Peyer's patch (tissue), 4 donors: ENCODE results near the gene ATP12A. TPM values are rescaled to one million over a fixed set of nuclear protein-coding genes. Genes with fewer than 3 reads are reported as not detected.
A peak's percentile ranks its signal among the peaks of the same experiment; 100 is the strongest.

ENCODE experiments used
- DNase-seq, 3 donors: peaks; one replicate each; pipeline ENCODE4 v3.0.0-alpha.2; 2017 to 2019
- H3K27ac ChIP-seq, 4 donors: fragments of 200-600 bp; sonication (generic); one replicate each; pipeline ENCODE4 v1.5.1; 2016 to 2019
- H3K27me3 ChIP-seq, 2 donors: fragments of 200-600 bp; sonication (generic); one replicate each; pipeline ENCODE4 v1.5.1; 2019
- H3K36me3 ChIP-seq, 3 donors: fragments of 200-600 bp; sonication (generic); one replicate each; pipeline ENCODE4 v1.5.1; 2016 to 2019
- H3K4me1 ChIP-seq, 4 donors: fragments of 200-600 bp; sonication (generic); one replicate each; pipeline ENCODE4 v1.5.1; 2016 to 2019
- H3K4me3 ChIP-seq, 4 donors: fragments of 200-600 bp; sonication (generic); 1 replicate in 3 of 4; 2 replicates in 1 of 4; pipeline ENCODE4 v1.5.1; 2016 to 2019; ENCODE audit warnings: mild to moderate bottlenecking in 1 of 4
- H3K9me3 ChIP-seq, 4 donors: fragments of 200-600 bp; sonication (generic); one replicate each; pipeline ENCODE4 v1.5.1; 2016 to 2019; ENCODE audit warnings: mild to moderate bottlenecking in 1 of 4
- POLR2A ChIP-seq, 2 donors: fragments of 450-650 bp; IDR thresholded peaks; one replicate each; pipeline ENCODE4 v1.5.1; 2017; ENCODE audit warnings: antibody characterized with exemption in 2 of 2, mild to moderate bottlenecking in 2 of 2, moderate library complexity in 2 of 2
- small RNA-seq, 2 donors: library from RNA; depleted of rRNA; stranded (forward); fragments of <200 nt; gene quantifications; one replicate each; pipeline ENCODE3, GENCODE V24; 2016
- total RNA-seq, 4 donors: library from RNA; depleted of rRNA; stranded (reverse); fragments of >200 nt; gene quantifications; one replicate each; pipeline ENCODE4 v1.1.0, GENCODE V29; 2016
- TF ChIP-seq, protein P1 (sequence below), 6 experiments: fragments of 450-650 bp in 4 of 6; fragments of 200-600 bp in 2 of 6; sonication (generic) in 1 of 6; IDR thresholded peaks; one replicate each; pipeline ENCODE4 v1.5.1; 2017 to 2019; ENCODE audit warnings: antibody characterized with exemption in 6 of 6, mild to moderate bottlenecking in 3 of 6, moderate library complexity in 1 of 6

The ATP12A gene
- total RNA-seq, 4 donors from 2014 or later: not detected

DNA sequence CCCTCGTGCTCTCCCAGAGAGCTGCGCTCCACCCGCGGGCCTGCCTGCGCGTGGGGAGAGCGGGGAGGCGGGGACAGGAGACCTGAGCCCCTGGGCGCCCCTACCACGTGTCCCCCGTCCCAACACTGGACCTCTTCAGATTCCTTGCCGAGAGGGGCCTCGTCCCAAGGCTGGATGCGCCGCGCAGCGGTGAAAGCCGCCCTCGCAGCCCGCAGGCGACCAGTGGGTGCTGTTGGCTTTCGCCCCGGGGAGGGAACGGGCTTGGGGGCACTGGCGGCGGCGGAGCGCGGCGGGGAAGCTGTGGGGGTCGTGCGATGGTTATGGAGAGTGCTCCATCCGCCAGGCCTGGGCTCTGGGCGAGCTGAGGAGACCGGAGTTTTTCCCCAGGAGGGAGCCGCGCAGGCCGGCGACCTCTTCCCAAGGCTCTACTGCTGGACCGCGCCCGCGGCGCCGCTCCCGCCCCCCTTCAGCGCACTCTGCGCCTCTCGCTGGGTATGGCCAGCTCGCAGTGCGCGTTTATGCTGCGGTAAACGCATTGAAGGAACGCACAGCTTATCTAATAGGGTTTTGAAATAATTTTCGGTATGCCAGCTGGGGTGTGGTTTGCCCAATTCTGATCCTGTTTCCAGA is 66.5 kb downstream of the ATP12A start:
- H3K36me3 ChIP-seq: no peaks in the 10 kb centered on the region
- H3K27ac ChIP-seq: no peak overlapping the region
- H3K27me3 ChIP-seq: peaks cover 0 to 5% of the 10 kb centered on the region in 2 donors
- no peak for DNase-seq
- TF ChIP-seq POLR2A (IDR thresholded peaks at IDR 0.05): no peak
- TF ChIP-seq, protein P1, sequence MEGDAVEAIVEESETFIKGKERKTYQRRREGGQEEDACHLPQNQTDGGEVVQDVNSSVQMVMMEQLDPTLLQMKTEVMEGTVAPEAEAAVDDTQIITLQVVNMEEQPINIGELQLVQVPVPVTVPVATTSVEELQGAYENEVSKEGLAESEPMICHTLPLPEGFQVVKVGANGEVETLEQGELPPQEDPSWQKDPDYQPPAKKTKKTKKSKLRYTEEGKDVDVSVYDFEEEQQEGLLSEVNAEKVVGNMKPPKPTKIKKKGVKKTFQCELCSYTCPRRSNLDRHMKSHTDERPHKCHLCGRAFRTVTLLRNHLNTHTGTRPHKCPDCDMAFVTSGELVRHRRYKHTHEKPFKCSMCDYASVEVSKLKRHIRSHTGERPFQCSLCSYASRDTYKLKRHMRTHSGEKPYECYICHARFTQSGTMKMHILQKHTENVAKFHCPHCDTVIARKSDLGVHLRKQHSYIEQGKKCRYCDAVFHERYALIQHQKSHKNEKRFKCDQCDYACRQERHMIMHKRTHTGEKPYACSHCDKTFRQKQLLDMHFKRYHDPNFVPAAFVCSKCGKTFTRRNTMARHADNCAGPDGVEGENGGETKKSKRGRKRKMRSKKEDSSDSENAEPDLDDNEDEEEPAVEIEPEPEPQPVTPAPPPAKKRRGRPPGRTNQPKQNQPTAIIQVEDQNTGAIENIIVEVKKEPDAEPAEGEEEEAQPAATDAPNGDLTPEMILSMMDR (IDR thresholded peaks at IDR 0.05): no peak
- H3K4me3 ChIP-seq: peak overlapping the region in 1 of 4 donors; percentile 39
- H3K9me3 ChIP-seq: no peaks in the 10 kb centered on the region
- peaks cover 0 to 24% (median 2%) of the 10 kb centered on the region in 4 donors for H3K4me1 ChIP-seq

GRCh38 chr13:24747248-24748060 is 67.2 kb downstream of the ATP12A start:
- Histone ChIP-seq H3K27me3 (peaks cover 0 to 5% of the 10 kb centered on the region in 2 donors), H3K4me3 (peak overlapping the region in 3 of 4 donors; percentile 13 to 39 (median 38)), H3K4me1 (peaks cover 0 to 24% (median 2%) of the 10 kb centered on the region in 4 donors), H3K9me3 (no peaks in the 10 kb centered on the region), H3K36me3 (no peaks in the 10 kb centered on the region), H3K27ac (no peak overlapping the region)
- DNase-seq: no peak
- TF ChIP-seq POLR2A (IDR thresholded peaks at IDR 0.05): no peak
- TF ChIP-seq, protein P1 (IDR thresholded peaks at IDR 0.05): no peak

- Histone ChIP-seq H3K4me1 (peaks cover 0 to 24% (median 2%) of the 10 kb centered on the region in 4 donors), H3K4me3 (peak overlapping the region in 2 of 4 donors; percentile 38 to 39), H3K9me3 (no peaks in the 10 kb centered on the region), H3K36me3 (no peaks in the 10 kb centered on the region), H3K27ac (no peak overlapping the region), H3K27me3 (peaks cover 0 to 5% of the 10 kb centered on the region in 2 donors)
- DNase-seq: no peak
- no peak for TF ChIP-seq POLR2A (IDR thresholded peaks at IDR 0.05)
- TF ChIP-seq, protein P1 (IDR thresholded peaks at IDR 0.05): no peak
Measured at GRCh38 chr13:24748061-24748400, 67.8 kb downstream of the ATP12A start.

DNA sequence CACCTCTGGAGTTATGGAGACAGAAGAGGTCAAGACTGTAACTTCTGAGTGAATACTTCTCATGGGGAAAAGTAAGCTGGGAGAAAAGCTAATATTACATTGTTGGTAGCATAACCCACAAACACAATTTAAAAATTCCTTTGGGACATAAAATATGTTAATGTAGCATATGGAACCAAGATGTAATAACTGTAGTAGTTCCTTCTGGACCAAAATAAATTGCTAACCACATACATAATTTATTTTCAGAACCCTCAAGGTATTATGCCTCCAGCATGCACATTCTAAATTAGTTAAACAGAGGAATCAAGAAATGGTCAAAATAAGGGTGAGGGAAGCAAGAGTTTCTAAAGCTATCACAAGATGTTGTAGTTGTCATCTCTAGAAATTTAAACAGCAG is 79.0 kb downstream of the ATP12A start:
- Histone ChIP-seq H3K9me3 (no peaks in the 10 kb centered on the region), H3K27me3 (no peaks in the 10 kb centered on the region), H3K36me3 (no peaks in the 10 kb centered on the region), H3K27ac (no peak overlapping the region), H3K4me3 (no peak overlapping the region), H3K4me1 (no peaks in the 10 kb centered on the region)
- TF ChIP-seq POLR2A (IDR thresholded peaks at IDR 0.05): no peak
- TF ChIP-seq, protein P1 (IDR thresholded peaks at IDR 0.05): no peak
- DNase-seq: no peak

Small RNA genes lying within 50 kb of the gene (small RNA-seq; reads per million reads assigned to genes)
- gene RNY1P7: 0 reads per million in 2 donors

Other genes starting within 250 kb of the ATP12A start
- gene PARP4, start 167.6 kb upstream of the ATP12A start, total RNA-seq: 100 to 1,000 TPM; 136 to 161 (median 138) TPM
- not detected for gene RNF17, start 83.8 kb downstream of the ATP12A start, total RNA-seq